Prostate gland (tissue), 2 donors: ENCODE results near the gene TGFBR1.

ENCODE experiments used
- POLR2A ChIP-seq: fragments of 450-650 bp; IDR thresholded peaks from one replicate; pipeline ENCODE4 v1.6.1; 2016; ENCODE audit warnings: antibody characterized with exemption, mild to moderate bottlenecking
- TF ChIP-seq, protein P1 (sequence below), 4 experiments: fragments of 200-600 bp in 2 of 4; fragments of 450-650 bp in 2 of 4; sonication (generic) in 2 of 4; IDR thresholded peaks; 1 replicate in 3 of 4; 2 replicates in 1 of 4; pipeline ENCODE4 v1.5.1; 2016 to 2019; ENCODE audit warnings: antibody characterized with exemption in 4 of 4, mild to moderate bottlenecking in 2 of 4, moderate library complexity in 2 of 4

DNA sequence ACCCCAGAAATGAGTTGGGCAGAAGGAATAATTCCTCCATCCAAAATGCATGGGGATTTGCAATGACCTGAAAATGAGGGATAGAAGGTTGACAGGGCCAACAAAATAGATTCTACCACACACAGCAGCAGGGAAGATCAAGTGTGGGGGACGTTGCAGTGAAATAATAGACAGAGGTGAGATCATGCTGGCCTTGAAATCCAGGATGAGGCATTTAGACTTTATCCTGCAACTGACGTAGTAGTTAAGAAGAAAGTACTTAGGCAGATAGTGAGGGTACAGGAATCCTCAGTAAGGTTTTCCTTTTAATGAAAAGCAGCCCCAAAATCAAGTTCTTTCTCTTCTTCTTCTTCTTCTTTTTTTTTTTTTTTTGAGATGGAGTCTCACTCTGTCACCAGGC, 31.6 kb upstream of the TGFBR1 start:
- TF ChIP-seq, protein P1, sequence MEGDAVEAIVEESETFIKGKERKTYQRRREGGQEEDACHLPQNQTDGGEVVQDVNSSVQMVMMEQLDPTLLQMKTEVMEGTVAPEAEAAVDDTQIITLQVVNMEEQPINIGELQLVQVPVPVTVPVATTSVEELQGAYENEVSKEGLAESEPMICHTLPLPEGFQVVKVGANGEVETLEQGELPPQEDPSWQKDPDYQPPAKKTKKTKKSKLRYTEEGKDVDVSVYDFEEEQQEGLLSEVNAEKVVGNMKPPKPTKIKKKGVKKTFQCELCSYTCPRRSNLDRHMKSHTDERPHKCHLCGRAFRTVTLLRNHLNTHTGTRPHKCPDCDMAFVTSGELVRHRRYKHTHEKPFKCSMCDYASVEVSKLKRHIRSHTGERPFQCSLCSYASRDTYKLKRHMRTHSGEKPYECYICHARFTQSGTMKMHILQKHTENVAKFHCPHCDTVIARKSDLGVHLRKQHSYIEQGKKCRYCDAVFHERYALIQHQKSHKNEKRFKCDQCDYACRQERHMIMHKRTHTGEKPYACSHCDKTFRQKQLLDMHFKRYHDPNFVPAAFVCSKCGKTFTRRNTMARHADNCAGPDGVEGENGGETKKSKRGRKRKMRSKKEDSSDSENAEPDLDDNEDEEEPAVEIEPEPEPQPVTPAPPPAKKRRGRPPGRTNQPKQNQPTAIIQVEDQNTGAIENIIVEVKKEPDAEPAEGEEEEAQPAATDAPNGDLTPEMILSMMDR (IDR thresholded peaks at IDR 0.05), result no peak
- no peak for TF ChIP-seq POLR2A
